CD4-positive, CD25-positive, alpha-beta regulatory T cell (primary cell): ENCODE data around the gene CYTH4. TPM values are rescaled to one million over a fixed set of nuclear protein-coding genes. Genes with fewer than 3 reads are reported as not detected.
A peak's percentile ranks its signal among the peaks of the same experiment; 100 is the strongest.

Source experiments
- ATAC-seq, 2 donors: fragments of 150-1000 bp; cut with Tn5 transposase; one replicate each; pipeline ENCODE4 v1.10.0; 2021; ENCODE audit warnings: low read depth in 2 of 2, moderate number of reproducible peaks in 2 of 2, moderate library complexity in 1 of 2
- DNase-seq, 3 donors: peaks; one replicate each; pipeline versions ENCODE4 v3.0.0 to v3.0.0-alpha.2; 2012 to 2022; ENCODE audit warnings: mixed read lengths in 1 of 3
- H3K27ac ChIP-seq: one replicate; pipeline ENCODE4 v1.7.0; 2013; ENCODE audit warnings: mild to moderate bottlenecking, low read length; ENCODE audit not compliant: insufficient read depth, poor library complexity, severe bottlenecking
- H3K27me3 ChIP-seq: one replicate; pipeline ENCODE4 v1.7.0; 2013; ENCODE audit warnings: low read length; ENCODE audit not compliant: control insufficient read depth, insufficient read depth
- H3K36me3 ChIP-seq: one replicate; pipeline ENCODE4 v1.7.0; 2013; ENCODE audit warnings: mild to moderate bottlenecking, low read length, moderate library complexity; ENCODE audit not compliant: control insufficient read depth, insufficient read depth
- H3K4me1 ChIP-seq: 2 replicates; pipeline ENCODE4 v1.7.0; 2013; ENCODE audit warnings: mild to moderate bottlenecking, low read length; ENCODE audit not compliant: insufficient read depth, control insufficient read depth, poor library complexity, severe bottlenecking
- H3K4me3 ChIP-seq: one replicate; pipeline ENCODE4 v1.7.0; 2013; ENCODE audit warnings: low read depth, mild to moderate bottlenecking, low read length, moderate library complexity
- H3K9me3 ChIP-seq, 2 experiments: 1 replicate in 1 of 2; 2 replicates in 1 of 2; pipeline ENCODE4 v1.7.0; 2013; ENCODE audit warnings: low read length in 2 of 2, mild to moderate bottlenecking in 1 of 2, moderate library complexity in 1 of 2; ENCODE audit not compliant: control insufficient read depth in 2 of 2
- H3K27ac Mint-ChIP-seq, 3 donors: one replicate each; pipeline ENCODE4 v1.8.0; 2020 to 2022; ENCODE audit warnings: mild to moderate bottlenecking in 3 of 3, mixed read lengths in 3 of 3, moderate library complexity in 2 of 3
- H3K27me3 Mint-ChIP-seq: one replicate; pipeline ENCODE4 v1.8.0; 2022; ENCODE audit warnings: mild to moderate bottlenecking, mixed read lengths
- H3K36me3 Mint-ChIP-seq: one replicate; pipeline ENCODE4 v1.8.0; 2020; ENCODE audit warnings: mixed read lengths
- H3K4me1 Mint-ChIP-seq, 4 donors: one replicate each; pipeline ENCODE4 v1.8.0; 2020 to 2022; ENCODE audit warnings: mixed read lengths in 4 of 4, mild to moderate bottlenecking in 1 of 4
- H3K4me3 Mint-ChIP-seq, 4 donors: one replicate each; pipeline ENCODE4 v1.8.0; 2020 to 2022; ENCODE audit warnings: mild to moderate bottlenecking in 4 of 4, mixed read lengths in 4 of 4, moderate library complexity in 3 of 4
- H3K9me3 Mint-ChIP-seq, 7 donors: one replicate each; pipeline ENCODE4 v1.8.0; 2020 to 2022; ENCODE audit warnings: mixed read lengths in 7 of 7, mild to moderate bottlenecking in 3 of 7, moderate library complexity in 2 of 7
- polyA plus RNA-seq, 4 donors: library from polyadenylated mRNA; unstranded; fragments of 300-500 nt; fragmentation: Illumina TruSeq; gene quantifications; one replicate each; pipeline ENCODE4 v1.2.3, GENCODE V29; 2021
- total RNA-seq: library from RNA; stranded (reverse); gene quantifications from one replicate; pipeline ENCODE4 v1.2.3, GENCODE V29; 2022

CYTH4 gene
- total and polyA plus RNA-seq, 5 donors from 2014 or later = 47.4 to 153 (median 49.9) TPM

- H3K4me3 Mint-ChIP-seq = no peak overlapping the region
- no peak overlapping the region for H3K4me3 ChIP-seq
- H3K36me3 ChIP-seq = no peaks in the 10 kb centered on the region
- no peaks in the 10 kb centered on the region for H3K27me3 ChIP-seq
- no peaks in the 10 kb centered on the region for H3K9me3 Mint-ChIP-seq
- ATAC-seq (no peak), DNase-seq (no peak)
- H3K4me1 ChIP-seq = peaks cover 7% of the 10 kb centered on the region
- no peaks in the 10 kb centered on the region for H3K9me3 ChIP-seq
- no peaks in the 10 kb centered on the region for H3K36me3 Mint-ChIP-seq
- H3K27ac Mint-ChIP-seq = no peak overlapping the region
- H3K27ac ChIP-seq = no peak overlapping the region
- H3K4me1 Mint-ChIP-seq = peaks cover 7 to 29% (median 16%) of the 10 kb centered on the region in 4 donors
- peaks cover 5% of the 10 kb centered on the region for H3K27me3 Mint-ChIP-seq
Observed at GRCh38 chr22:37254209-37254866, 28.0 kb upstream of the CYTH4 start.

DNA sequence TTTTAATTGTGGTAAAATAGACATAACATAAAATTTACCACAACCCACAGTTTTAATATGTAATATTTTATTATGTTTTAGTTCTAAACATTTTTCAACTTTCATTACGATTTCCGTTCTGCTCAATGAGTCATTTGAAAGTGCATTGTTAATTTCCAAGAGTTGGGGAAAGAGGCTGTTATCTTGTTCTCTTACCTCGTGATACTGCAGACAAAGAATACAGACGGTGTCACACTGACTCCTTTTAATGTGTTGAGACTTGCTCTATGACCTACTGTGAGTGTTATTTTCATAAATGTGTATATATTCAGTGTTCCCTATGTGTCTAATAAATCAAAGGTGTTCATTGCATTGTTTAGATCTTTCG, 27.5 kb upstream of the CYTH4 start:
- Mint-ChIP-seq H3K27ac (peak overlapping the region in 1 of 3 donors; percentile 12), H3K4me3 (no peak overlapping the region), H3K27me3 (peaks cover 5% of the 10 kb centered on the region), H3K36me3 (no peaks in the 10 kb centered on the region), H3K4me1 (peaks cover 10 to 31% (median 17%) of the 10 kb centered on the region in 4 donors), H3K9me3 (no peaks in the 10 kb centered on the region)
- H3K4me1 ChIP-seq = peaks cover 7% of the 10 kb centered on the region
- no peak overlapping the region for H3K4me3 ChIP-seq
- no peaks in the 10 kb centered on the region for H3K36me3 ChIP-seq
- no peaks in the 10 kb centered on the region for H3K27me3 ChIP-seq
- peak in 1 of 3 donors; percentile 56 for DNase-seq
- no peak overlapping the region for H3K27ac ChIP-seq
- no peaks in the 10 kb centered on the region for H3K9me3 ChIP-seq
- peak; percentile 66 to 75 for ATAC-seq

DNA sequence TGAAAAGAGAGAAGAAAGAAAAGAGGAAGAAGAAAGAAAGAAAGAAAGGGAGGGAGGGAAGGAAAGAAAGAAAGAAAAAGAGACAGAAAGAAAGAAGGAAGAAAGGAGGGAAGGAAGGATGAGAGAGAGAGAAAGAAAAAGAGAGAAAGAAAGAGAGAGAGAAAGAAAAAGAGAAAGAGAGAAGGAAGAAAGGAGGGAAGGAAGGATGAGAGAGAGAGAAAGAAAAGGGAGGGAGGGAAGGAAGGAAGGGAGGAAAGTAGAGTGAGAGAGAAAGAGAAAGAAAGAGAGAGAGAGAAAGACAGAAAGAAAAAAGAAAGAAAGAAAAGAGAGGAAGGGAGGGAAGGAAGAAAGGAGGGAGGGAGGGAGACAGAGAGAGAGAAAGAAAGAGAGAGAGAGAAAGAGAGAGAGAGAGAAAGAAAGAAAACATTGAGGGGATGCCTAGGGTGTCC, 26.7 kb upstream of the CYTH4 start:
- H3K36me3 Mint-ChIP-seq = no peaks in the 10 kb centered on the region
- Histone ChIP-seq H3K9me3 (no peaks in the 10 kb centered on the region), H3K27ac (no peak overlapping the region), H3K36me3 (no peaks in the 10 kb centered on the region), H3K4me1 (peaks cover 10% of the 10 kb centered on the region), H3K27me3 (no peaks in the 10 kb centered on the region), H3K4me3 (no peak overlapping the region)
- peaks cover 6% of the 10 kb centered on the region for H3K27me3 Mint-ChIP-seq
- ATAC-seq = no peak
- no peaks in the 10 kb centered on the region for H3K9me3 Mint-ChIP-seq
- H3K4me3 Mint-ChIP-seq = peak overlapping the region in 1 of 4 donors; percentile 52
- peaks cover 9 to 28% (median 17%) of the 10 kb centered on the region in 4 donors for H3K4me1 Mint-ChIP-seq
- DNase-seq = no peak
- H3K27ac Mint-ChIP-seq = peak overlapping the region in 1 of 3 donors; percentile 80

DNA sequence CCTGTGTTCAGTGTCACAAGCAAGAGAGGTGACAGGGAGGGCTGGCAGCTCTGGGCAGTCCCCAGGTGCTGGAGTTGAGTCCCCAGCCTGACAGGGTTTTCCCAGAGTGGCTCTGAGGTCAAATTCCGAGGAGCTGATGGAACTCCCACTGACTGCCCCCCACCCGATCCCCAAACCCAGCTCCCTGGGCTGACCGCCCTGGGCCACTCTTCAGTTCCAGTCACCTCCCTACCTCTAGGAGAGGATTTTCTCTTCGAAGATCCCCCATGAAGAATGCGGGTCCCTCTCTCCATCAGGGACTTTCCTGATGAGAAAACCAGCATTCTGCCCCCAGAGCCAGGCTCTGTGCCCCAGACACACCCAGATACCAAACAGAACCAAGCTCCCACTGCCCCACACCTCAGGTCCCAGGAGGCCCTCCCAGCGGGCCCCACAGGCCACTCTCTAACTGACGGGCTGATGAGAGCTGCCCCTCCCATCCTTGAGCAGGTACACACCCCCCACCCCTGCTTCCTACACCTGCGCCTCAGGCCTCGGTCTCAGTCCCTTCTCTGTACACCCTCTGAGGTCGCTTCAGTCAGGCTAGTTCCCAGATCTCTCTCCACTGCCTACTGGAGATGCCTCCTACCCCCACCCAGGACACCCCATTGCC, 26.1 kb upstream of the CYTH4 start:
- H3K9me3 ChIP-seq = no peaks in the 10 kb centered on the region
- H3K27ac ChIP-seq = no peak overlapping the region
- Mint-ChIP-seq H3K4me1 (peaks cover 9 to 35% (median 23%) of the 10 kb centered on the region in 4 donors), H3K9me3 (peaks cover 0 to 1% (median 0%) of the 10 kb centered on the region in 7 donors), H3K4me3 (peak overlapping the region in 2 of 4 donors; percentile 6 to 54), H3K27me3 (peaks cover 12% of the 10 kb centered on the region), H3K36me3 (no peaks in the 10 kb centered on the region), H3K27ac (peak overlapping the region in 1 of 3 donors; percentile 85)
- ATAC-seq (no peak), DNase-seq (no peak)
- H3K27me3 ChIP-seq = no peaks in the 10 kb centered on the region
- H3K4me1 ChIP-seq = peaks cover 16% of the 10 kb centered on the region
- H3K36me3 ChIP-seq = no peaks in the 10 kb centered on the region
- H3K4me3 ChIP-seq = no peak overlapping the region

DNA sequence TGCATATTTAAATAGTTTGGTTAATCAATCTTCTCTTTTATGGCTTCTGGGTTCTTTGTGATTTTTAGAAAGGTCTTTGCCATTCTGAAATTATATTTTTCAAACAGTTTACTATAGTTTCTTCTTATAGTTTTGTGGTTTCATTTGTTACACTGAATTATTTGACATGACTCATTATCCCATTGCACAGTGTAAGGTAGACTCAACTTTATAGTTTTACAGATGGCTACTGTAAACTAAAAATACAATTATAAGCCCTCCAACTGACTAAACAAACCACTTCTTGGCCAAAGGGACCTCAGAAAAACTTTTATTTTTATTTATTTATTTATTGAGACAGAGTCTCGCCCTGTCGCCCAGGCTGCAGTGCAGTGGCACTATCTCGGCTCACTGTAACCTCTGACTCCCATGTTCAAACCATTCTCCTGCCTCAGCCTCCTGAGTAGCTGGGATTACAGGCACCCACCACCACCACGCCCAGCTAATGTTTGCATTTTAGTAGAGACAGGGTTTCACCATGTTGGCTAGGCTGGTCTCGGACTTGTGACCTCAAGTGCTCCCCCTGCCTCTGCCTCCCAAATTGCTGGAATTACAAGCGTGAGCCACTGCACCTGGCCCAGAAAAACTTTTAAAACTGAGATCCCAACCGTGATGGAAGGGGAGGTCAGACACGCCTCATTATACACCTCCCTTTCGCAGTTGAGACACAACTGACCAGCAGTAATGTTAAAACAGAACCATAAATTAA, 24.1 kb upstream of the CYTH4 start:
- Histone ChIP-seq H3K4me3 (no peak overlapping the region), H3K4me1 (peaks cover 16% of the 10 kb centered on the region), H3K9me3 (no peaks in the 10 kb centered on the region), H3K27me3 (no peaks in the 10 kb centered on the region), H3K36me3 (no peaks in the 10 kb centered on the region), H3K27ac (no peak overlapping the region)
- ATAC-seq = no peak
- Mint-ChIP-seq H3K9me3 (peaks cover 0 to 1% (median 0%) of the 10 kb centered on the region in 7 donors), H3K4me3 (no peak overlapping the region), H3K36me3 (no peaks in the 10 kb centered on the region), H3K27me3 (peaks cover 12% of the 10 kb centered on the region), H3K27ac (no peak overlapping the region), H3K4me1 (peaks cover 9 to 40% (median 23%) of the 10 kb centered on the region in 4 donors)
- no peak for DNase-seq

DNA sequence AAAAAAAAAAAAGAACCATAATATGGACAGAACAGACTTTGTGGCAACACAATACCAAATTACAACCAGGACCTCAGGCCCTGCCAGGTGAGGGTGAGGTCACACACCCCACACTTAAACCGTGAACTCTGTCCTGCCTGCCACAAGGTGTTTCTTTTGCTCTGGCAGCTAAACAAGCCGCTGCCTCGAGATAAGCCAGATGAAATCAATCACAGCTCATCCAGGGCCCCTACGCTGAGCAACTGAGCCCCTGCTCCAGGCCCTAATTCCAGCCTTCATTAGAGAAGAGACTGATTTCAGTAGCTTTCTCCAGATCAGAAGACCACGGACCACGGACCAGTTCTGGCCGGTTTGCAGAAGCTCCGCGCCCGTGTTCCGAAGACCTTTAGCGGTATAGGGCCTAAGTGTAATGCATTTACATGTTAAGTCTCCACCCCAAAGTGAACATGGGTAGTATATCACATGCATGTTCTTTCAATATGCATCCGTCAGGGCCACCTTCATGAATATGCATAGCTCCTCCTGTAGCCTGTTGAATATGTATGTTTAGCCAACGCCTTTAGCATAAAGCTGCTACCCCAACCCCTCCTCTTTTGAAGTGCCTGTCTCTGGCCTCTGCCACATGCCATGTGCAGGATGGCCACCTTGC, 23.4 kb upstream of the CYTH4 start:
- Mint-ChIP-seq H3K4me3 (no peak overlapping the region), H3K4me1 (peaks cover 9 to 40% (median 23%) of the 10 kb centered on the region in 4 donors), H3K27me3 (peaks cover 12% of the 10 kb centered on the region), H3K9me3 (peaks cover 0 to 2% (median 0%) of the 10 kb centered on the region in 7 donors), H3K27ac (no peak overlapping the region), H3K36me3 (no peaks in the 10 kb centered on the region)
- no peak overlapping the region for H3K4me3 ChIP-seq
- ATAC-seq (no peak), DNase-seq (no peak)
- H3K4me1 ChIP-seq = peaks cover 16% of the 10 kb centered on the region
- H3K36me3 ChIP-seq = no peaks in the 10 kb centered on the region
- H3K27ac ChIP-seq = no peak overlapping the region
- peaks cover 0 to 1% of the 10 kb centered on the region in 2 experiments for H3K9me3 ChIP-seq
- H3K27me3 ChIP-seq = no peaks in the 10 kb centered on the region

DNA sequence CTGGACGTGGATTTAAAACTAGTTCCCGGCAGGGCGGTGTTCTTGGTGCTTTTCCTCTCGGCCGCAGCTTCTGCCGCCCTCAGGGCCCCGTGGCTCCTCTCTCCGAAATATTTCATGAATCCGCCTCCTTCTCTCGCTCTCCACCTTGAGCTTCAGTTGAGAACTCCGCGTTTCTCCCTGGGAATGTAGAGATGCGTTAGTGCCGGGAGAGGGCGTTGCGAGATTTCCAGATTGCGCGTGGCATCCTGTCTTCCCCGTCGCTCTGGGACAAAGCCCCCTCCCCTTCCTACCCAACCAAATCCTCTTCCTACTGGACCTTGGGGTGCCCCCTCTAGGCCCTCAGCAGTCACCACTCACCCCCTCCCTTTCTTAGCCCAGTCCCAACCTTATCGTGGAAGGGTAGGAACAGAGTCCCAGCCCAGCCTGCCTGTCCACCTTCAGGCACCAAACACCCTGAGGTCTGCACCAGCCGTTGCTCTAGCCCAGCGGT, 22.7 kb upstream of the CYTH4 start:
- H3K4me1 Mint-ChIP-seq = peaks cover 5 to 40% (median 22%) of the 10 kb centered on the region in 4 donors
- H3K9me3 ChIP-seq = peaks cover 4 to 7% of the 10 kb centered on the region in 2 experiments
- peaks cover 13% of the 10 kb centered on the region for H3K4me1 ChIP-seq
- no peak for ATAC-seq
- no peaks in the 10 kb centered on the region for H3K27me3 ChIP-seq
- H3K36me3 Mint-ChIP-seq = no peaks in the 10 kb centered on the region
- peak overlapping the region in 2 of 3 donors; percentile 44 to 91 for H3K27ac Mint-ChIP-seq
- peak overlapping the region in 1 of 4 donors; percentile 51 for H3K4me3 Mint-ChIP-seq
- no peak overlapping the region for H3K4me3 ChIP-seq
- no peaks in the 10 kb centered on the region for H3K36me3 ChIP-seq
- DNase-seq = no peak
- H3K27ac ChIP-seq = no peak overlapping the region
- H3K9me3 Mint-ChIP-seq = peaks cover 0 to 4% (median 0%) of the 10 kb centered on the region in 7 donors
- peaks cover 12% of the 10 kb centered on the region for H3K27me3 Mint-ChIP-seq
